Rectal smooth muscle tissue (tissue), 1 donor: ENCODE data around the gene DNER.
A peak's percentile ranks its signal among the peaks of the same experiment; 100 is the strongest.
"Not testable (repeated sequence)": the region's sequence is repeated elsewhere in the genome, so short reads cannot be mapped to it uniquely, and the experiment has no call there.

Source experiments
- H3K27ac ChIP-seq: one replicate; pipeline ENCODE4 v1.7.0; 2013; ENCODE audit warnings: low read depth, low read length, inconsistent platforms
- H3K27me3 ChIP-seq: one replicate; pipeline ENCODE4 v1.7.0; 2013; ENCODE audit warnings: low read length; ENCODE audit not compliant: control insufficient read depth, insufficient read depth
- H3K36me3 ChIP-seq: one replicate; pipeline ENCODE4 v1.7.0; 2013; ENCODE audit warnings: low read length; ENCODE audit not compliant: control insufficient read depth, insufficient read depth
- H3K4me1 ChIP-seq: one replicate; pipeline ENCODE4 v1.7.0; 2013; ENCODE audit warnings: low read length; ENCODE audit not compliant: control insufficient read depth, insufficient read depth
- H3K4me3 ChIP-seq: one replicate; pipeline ENCODE4 v1.7.0; 2013; ENCODE audit warnings: low read length
- H3K9ac ChIP-seq: one replicate; pipeline ENCODE4 v1.7.0; 2013; ENCODE audit warnings: low read length

Gene DNER

GRCh38 chr2:229732897-229733296 lies 18.5 kb upstream of the DNER start:
- H3K36me3 ChIP-seq: no peaks in the 10 kb centered on the region
- H3K4me1 ChIP-seq: no peaks in the 10 kb centered on the region
- H3K27me3 ChIP-seq: no peaks in the 10 kb centered on the region
- H3K4me3 ChIP-seq: no peak overlapping the region
- no peak overlapping the region for H3K9ac ChIP-seq
- no peak overlapping the region for H3K27ac ChIP-seq

GRCh38 chr2:229731916-229732315 lies 17.6 kb upstream of the DNER start:
- H3K4me1 ChIP-seq: no peaks in the 10 kb centered on the region

GRCh38 chr2:229731363-229731762 lies 17.0 kb upstream of the DNER start:
- Histone ChIP-seq H3K27me3 (no peaks in the 10 kb centered on the region), H3K4me3 (no peak overlapping the region), H3K36me3 (no peaks in the 10 kb centered on the region), H3K27ac (no peak overlapping the region), H3K9ac (no peak overlapping the region), H3K4me1 (no peaks in the 10 kb centered on the region)

More at GRCh38 chr2:229731916-229732315, 17.6 kb upstream of the DNER start:
- Histone ChIP-seq H3K4me3 (no peak overlapping the region), H3K36me3 (no peaks in the 10 kb centered on the region), H3K27ac (no peak overlapping the region), H3K27me3 (no peaks in the 10 kb centered on the region), H3K9ac (no peak overlapping the region)

GRCh38 chr2:229728370-229728769 lies 14.0 kb upstream of the DNER start:
- Histone ChIP-seq H3K9ac (no peak overlapping the region), H3K36me3 (no peaks in the 10 kb centered on the region), H3K27me3 (no peaks in the 10 kb centered on the region), H3K4me1 (no peaks in the 10 kb centered on the region), H3K4me3 (no peak overlapping the region), H3K27ac (no peak overlapping the region)

- no peak overlapping the region for H3K27ac ChIP-seq
- H3K27me3 ChIP-seq: no peaks in the 10 kb centered on the region
- H3K4me3 ChIP-seq: no peak overlapping the region
- no peak overlapping the region for H3K9ac ChIP-seq
- H3K4me1 ChIP-seq: no peaks in the 10 kb centered on the region
- no peaks in the 10 kb centered on the region for H3K36me3 ChIP-seq
These were observed 12.3 kb upstream of the DNER start for GRCh38 chr2:229726643-229727042.

- H3K27me3 ChIP-seq: no peaks in the 10 kb centered on the region
- H3K4me1 ChIP-seq: no peaks in the 10 kb centered on the region
- no peaks in the 10 kb centered on the region for H3K36me3 ChIP-seq
- no peak overlapping the region for H3K9ac ChIP-seq
- no peak overlapping the region for H3K27ac ChIP-seq
- H3K4me3 ChIP-seq: no peak overlapping the region
These were observed 11.6 kb upstream of the DNER start for GRCh38 chr2:229725716-229726574.

- not testable (repeated sequence) for H3K36me3 ChIP-seq, H3K9ac ChIP-seq, H3K27me3 ChIP-seq, H3K4me3 ChIP-seq, H3K27ac ChIP-seq, H3K4me1 ChIP-seq
These were observed 8.8 kb upstream of the DNER start for GRCh38 chr2:229723192-229723591.

GRCh38 chr2:229719926-229720647 lies 5.7 kb upstream of the DNER start:
- H3K36me3 ChIP-seq: no peaks in the 10 kb centered on the region
- peaks cover 4% of the 10 kb centered on the region for H3K27me3 ChIP-seq
- H3K9ac ChIP-seq: no peak overlapping the region
- no peak overlapping the region for H3K27ac ChIP-seq
- H3K4me1 ChIP-seq: no peaks in the 10 kb centered on the region
- H3K4me3 ChIP-seq: no peak overlapping the region

- H3K27ac ChIP-seq: no peak overlapping the region
- no peak overlapping the region for H3K9ac ChIP-seq
- no peaks in the 10 kb centered on the region for H3K36me3 ChIP-seq
- H3K27me3 ChIP-seq: peaks cover 8% of the 10 kb centered on the region
- no peaks in the 10 kb centered on the region for H3K4me1 ChIP-seq
- no peak overlapping the region for H3K4me3 ChIP-seq
These were observed 3.7 kb upstream of the DNER start for GRCh38 chr2:229718057-229718456.

- Histone ChIP-seq H3K27me3 (peaks cover 9% of the 10 kb centered on the region), H3K4me1 (no peaks in the 10 kb centered on the region), H3K9ac (no peak overlapping the region), H3K4me3 (no peak overlapping the region), H3K27ac (no peak overlapping the region), H3K36me3 (no peaks in the 10 kb centered on the region)
These were observed 1.6 kb upstream of the DNER start for GRCh38 chr2:229715895-229716507.

- Histone ChIP-seq H3K27ac (no peak overlapping the region), H3K9ac (no peak overlapping the region), H3K4me3 (peak overlapping the region; percentile 56), H3K4me1 (no peaks in the 10 kb centered on the region), H3K27me3 (peaks cover 11% of the 10 kb centered on the region), H3K36me3 (no peaks in the 10 kb centered on the region)
These were observed 584 bp upstream of the DNER start for GRCh38 chr2:229714736-229715541.
